ENCODE measurements around the gene DST.
"Not testable (repeated sequence)": the region's sequence is repeated elsewhere in the genome, so short reads cannot be mapped to it uniquely, and the experiment has no call there.

- TF ChIP-seq CTCF (IDR thresholded peaks at IDR 0.05); EZH2 (IDR thresholded peaks at IDR 0.05; ENCODE audit: borderline replicate concordance, insufficient read depth, low read depth, low read length, poor library complexity, severe bottlenecking): not testable (repeated sequence)
Measured at GRCh38 chr6:56661338-56661737, 18.6 kb upstream of the DST start.

All from B cell (primary cell).